Measurements from ENCODE around the gene COQ2.
A peak's percentile ranks its signal among the peaks of the same experiment; 100 is the strongest.
"Not testable (repeated sequence)": the region's sequence is repeated elsewhere in the genome, so short reads cannot be mapped to it uniquely, and the experiment has no call there.

Gene COQ2

DNA sequence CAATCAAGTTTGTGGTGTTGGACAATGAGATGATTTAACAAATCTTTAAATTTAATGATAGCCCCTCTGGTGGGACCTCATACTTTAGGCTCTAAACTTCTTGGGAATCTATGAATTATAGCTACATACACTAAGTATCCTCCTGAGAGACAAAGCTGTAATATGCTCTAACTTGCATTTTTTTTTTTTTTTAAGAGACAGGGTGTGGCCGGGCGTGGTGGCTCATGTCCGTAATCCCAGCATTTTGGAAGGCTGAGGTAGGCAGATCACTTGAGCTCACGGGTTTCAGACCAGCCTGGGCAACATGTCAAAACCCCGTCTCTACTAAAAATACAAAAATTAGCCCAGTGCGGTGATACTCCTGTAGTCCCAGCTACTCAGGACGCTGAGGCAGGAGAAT lies 23.3 kb upstream of the COQ2 start:
- H3K36me3 Mint-ChIP-seq (ENCODE audit: low read depth): peaks cover 7% of the 10 kb centered on the region
- H3K4me1 Mint-ChIP-seq (ENCODE audit: low read depth): no peaks in the 10 kb centered on the region
- no peak overlapping the region for H3K27ac Mint-ChIP-seq
- intact Hi-C loops (cut with micrococcal nuclease): no loop called here
- no peaks in the 10 kb centered on the region for H3K9me3 Mint-ChIP-seq
- H3K27me3 Mint-ChIP-seq: no peaks in the 10 kb centered on the region
- no peak overlapping the region for H3K4me3 Mint-ChIP-seq

DNA sequence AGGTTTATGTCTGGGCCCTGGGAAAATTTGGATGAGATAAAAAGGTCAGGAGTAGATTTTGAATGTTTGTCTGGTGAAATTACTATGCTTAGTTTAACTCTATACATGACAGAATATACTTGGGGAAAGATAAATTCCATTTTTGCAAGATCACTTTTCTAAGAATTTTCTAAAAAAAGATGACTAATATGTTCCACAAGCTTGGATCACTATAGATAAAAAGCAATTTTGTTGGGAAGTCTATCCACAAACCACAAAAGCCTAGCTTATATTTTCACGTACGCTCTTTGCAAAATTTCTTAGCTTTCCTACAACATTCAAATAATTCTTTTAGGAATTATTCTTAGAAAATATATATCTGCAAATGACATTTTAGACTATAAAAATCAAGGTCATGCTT lies 20.6 kb upstream of the COQ2 start:
- peaks cover 7% of the 10 kb centered on the region for H3K36me3 Mint-ChIP-seq (ENCODE audit: low read depth)
- H3K27ac Mint-ChIP-seq: no peak overlapping the region
- H3K4me3 Mint-ChIP-seq: no peak overlapping the region
- H3K4me1 Mint-ChIP-seq (ENCODE audit: low read depth): no peaks in the 10 kb centered on the region
- H3K9me3 Mint-ChIP-seq: no peaks in the 10 kb centered on the region
- intact Hi-C loops (cut with micrococcal nuclease): no loop called here
- H3K27me3 Mint-ChIP-seq: no peaks in the 10 kb centered on the region

DNA sequence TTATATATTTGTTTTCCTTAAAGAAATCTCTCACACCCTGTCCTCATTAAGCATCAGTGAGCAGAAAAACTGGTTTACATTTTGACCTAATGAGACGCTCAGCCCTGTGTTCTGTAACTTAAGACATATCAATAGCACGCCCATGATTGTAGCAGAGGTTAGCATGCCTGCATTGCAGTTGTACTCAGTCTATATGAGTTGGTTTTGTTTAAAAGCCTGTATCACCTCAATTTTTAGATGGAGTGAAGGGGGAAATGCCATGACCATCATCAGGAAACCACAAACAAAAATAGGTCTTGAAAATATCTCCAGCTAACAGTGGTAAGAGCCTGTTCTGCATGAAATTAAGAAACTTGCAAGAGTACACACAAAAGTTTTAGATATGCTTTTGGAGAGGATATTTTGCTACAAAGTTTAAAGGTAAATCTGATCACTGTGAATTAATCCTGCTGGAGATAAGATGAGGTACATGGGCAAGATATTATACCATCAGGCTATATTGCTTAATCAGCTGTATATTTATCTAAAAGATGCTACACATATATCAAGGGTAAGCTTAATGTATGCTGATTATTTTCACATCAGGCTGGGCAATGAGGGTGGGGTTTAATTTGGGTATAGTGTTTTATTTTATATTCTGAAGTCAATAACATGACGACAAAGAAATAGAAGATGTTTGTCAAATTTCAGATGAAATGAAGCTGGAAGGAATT lies 13.1 kb upstream of the COQ2 start:
- Mint-ChIP-seq H3K27ac (no peak overlapping the region), H3K4me1 (ENCODE audit: low read depth) (peaks cover 7% of the 10 kb centered on the region), H3K4me3 (no peak overlapping the region), H3K36me3 (ENCODE audit: low read depth) (no peaks in the 10 kb centered on the region), H3K9me3 (no peaks in the 10 kb centered on the region), H3K27me3 (no peaks in the 10 kb centered on the region)
- intact Hi-C loops (cut with micrococcal nuclease): no loop called here

DNA sequence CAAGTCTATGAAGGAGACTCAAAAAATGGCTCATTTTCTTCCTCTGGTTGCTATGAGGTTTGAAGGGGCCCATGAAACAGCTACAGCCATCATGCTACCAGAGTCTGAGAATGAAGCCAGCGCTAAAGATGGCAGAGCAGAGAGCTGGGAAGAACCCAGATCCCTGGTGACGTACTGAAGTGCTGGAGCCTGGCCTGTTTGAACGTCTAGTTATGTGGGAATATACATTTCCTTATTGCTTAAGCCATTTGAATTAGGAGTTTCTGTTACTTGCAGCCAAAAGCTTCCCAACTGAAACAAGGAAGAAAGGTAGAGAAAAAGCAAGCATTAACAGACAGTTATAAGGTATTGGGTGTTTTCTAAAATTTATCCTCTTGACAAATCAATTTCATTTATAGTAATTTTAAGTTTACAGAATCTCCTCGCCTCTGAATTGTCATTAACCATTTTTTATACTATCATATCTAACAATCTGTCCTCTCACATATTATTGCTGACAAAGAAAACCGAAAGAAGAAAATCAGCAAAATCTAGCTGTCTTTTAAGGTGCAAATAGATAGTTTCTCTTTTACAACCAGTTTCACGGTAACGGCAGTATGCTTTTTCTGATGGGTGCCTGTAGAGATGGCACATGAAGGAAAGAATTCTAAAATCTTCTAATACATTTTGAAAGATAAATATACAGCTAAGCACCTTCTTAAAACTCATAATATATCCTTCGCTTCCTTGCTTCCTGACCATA lies 8.9 kb upstream of the COQ2 start:
- no peaks in the 10 kb centered on the region for H3K27me3 Mint-ChIP-seq
- H3K27ac Mint-ChIP-seq: no peak overlapping the region
- peaks cover 14% of the 10 kb centered on the region for H3K4me1 Mint-ChIP-seq (ENCODE audit: low read depth)
- H3K9me3 Mint-ChIP-seq: peaks cover 10% of the 10 kb centered on the region
- intact Hi-C loops (cut with micrococcal nuclease): no loop called here
- H3K36me3 Mint-ChIP-seq (ENCODE audit: low read depth): no peaks in the 10 kb centered on the region
- H3K4me3 Mint-ChIP-seq: no peak overlapping the region

DNA sequence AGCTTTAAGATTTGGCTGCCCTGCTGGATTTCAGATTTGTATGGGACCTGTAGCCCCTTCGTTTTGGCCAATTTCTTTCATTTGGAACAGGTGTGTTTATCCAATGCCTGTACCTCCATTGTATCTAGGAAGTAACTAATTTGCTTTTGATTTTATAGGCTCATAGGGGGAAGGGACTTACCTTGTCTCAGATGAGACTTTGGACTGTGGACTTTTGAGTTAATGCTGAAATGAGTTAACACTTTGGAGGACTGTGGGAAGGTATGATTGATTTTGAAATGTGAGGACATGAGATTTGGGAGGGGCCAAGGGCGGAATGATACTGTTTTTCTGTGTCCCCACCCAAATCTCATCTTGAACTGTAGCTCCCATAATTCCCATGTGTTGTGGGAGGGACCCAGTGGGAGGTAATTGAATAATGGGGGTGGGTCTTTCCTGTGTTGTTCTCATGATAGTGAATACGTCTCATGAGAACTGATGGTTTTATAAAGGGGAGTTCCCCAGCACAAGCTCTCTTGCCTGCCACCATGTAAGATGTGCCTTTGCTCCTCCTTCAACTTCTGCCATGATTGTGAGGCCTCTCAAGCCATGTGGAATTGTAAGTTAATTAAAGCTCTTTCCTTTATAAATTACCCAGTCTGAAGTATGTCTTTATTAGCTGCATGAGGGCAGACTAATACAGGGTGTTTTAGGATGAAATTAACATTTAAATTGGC lies 5.6 kb upstream of the COQ2 start:
- intact Hi-C loops (cut with micrococcal nuclease); H3K9me3 Mint-ChIP-seq; H3K36me3 Mint-ChIP-seq (ENCODE audit: low read depth); H3K4me3 Mint-ChIP-seq; H3K27me3 Mint-ChIP-seq; H3K27ac Mint-ChIP-seq: not testable (repeated sequence)
- H3K4me1 Mint-ChIP-seq (ENCODE audit: low read depth): peaks cover 14% of the 10 kb centered on the region

DNA sequence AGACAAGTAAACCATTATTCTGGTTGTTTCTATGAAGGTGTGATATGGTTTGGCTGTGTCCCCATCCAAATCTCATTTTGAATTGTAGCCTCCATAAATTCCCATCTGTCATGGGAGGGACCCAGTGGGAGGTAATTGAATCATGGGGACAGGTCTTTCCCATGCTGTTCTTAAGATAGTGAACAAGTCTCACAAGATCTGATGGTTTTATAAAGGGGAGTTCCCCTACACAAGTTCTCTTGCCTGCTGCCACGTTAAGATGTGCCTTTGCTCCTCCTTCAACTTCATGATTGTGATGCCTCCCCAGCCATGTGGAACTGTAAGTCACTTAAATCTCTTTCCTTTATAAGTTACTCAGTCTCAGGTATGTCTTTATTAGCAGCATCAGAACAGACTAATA lies 3.8 kb upstream of the COQ2 start:
- not testable (repeated sequence) for H3K27me3 Mint-ChIP-seq; H3K9me3 Mint-ChIP-seq; H3K27ac Mint-ChIP-seq; H3K4me3 Mint-ChIP-seq; H3K36me3 Mint-ChIP-seq (ENCODE audit: low read depth)
- intact Hi-C loops (cut with micrococcal nuclease): loop anchor here (10.0 kb wide), 1 partner anchor 166 kb away; the partner anchor contains the start of genes HELQ and MRPS18C
- H3K4me1 Mint-ChIP-seq (ENCODE audit: low read depth): peaks cover 30% of the 10 kb centered on the region

DNA sequence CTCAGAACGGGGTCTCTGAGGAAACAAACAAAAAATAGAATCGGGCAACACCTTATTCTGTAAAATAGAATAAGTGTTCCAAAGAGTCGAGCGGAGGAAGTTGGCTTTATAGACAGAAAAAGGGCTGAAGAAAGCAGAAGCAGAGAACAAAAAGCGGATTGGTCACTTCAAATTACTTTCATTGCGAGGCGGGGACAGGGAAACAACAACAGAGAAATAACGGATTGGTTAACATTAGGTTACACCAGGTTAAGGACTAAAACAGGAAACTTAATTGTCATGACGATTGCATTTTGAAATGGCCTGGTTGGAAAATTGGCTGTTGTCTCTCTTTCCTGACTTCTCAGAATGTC lies 433 bp upstream of the COQ2 start:
- H3K4me3 Mint-ChIP-seq: peak overlapping the region; percentile 92
- H3K36me3 Mint-ChIP-seq (ENCODE audit: low read depth): peaks cover 6% of the 10 kb centered on the region
- no peaks in the 10 kb centered on the region for H3K27me3 Mint-ChIP-seq
- peaks cover 4% of the 10 kb centered on the region for H3K9me3 Mint-ChIP-seq
- H3K4me1 Mint-ChIP-seq (ENCODE audit: low read depth): peaks cover 49% of the 10 kb centered on the region
- H3K27ac Mint-ChIP-seq: peak overlapping the region; percentile 99
- intact Hi-C loops (cut with micrococcal nuclease): loop anchor here (2.0 to 10.0 kb wide), 2 partner anchors 44 to 170 kb away; partner anchors contain the start of genes HELQ and MRPS18C

DNA sequence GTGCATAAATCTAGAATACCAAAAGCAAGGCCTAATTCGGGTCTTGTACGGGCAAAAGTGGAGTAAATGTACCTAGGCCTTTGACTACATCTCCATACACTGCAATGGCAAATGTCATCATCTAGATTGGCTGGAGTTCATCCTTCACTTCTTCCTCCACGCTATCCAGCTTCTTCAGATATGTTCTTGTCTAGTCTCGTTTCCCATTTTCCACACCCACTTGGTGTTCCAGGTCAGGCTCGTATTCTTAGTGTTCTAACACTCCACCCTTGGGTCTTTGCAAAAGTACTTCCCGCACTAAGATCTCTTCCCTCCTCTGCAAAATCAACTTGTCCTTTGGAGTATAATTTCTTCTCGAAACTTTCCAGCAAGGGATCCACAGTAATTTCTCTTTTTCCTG lies 1.4 kb downstream of the COQ2 start:
- no peaks in the 10 kb centered on the region for H3K27me3 Mint-ChIP-seq
- no peak overlapping the region for H3K4me3 Mint-ChIP-seq
- H3K27ac Mint-ChIP-seq: peak overlapping the region; percentile 99
- intact Hi-C loops (cut with micrococcal nuclease): loop anchor here (2.0 to 10.0 kb wide), 3 partner anchors 52 to 381 kb away; partner anchors contain the start of genes HELQ, HPSE, MRPS18C and THAP9
- no peaks in the 10 kb centered on the region for H3K9me3 Mint-ChIP-seq
- H3K36me3 Mint-ChIP-seq (ENCODE audit: low read depth): peaks cover 16% of the 10 kb centered on the region
- peaks cover 40% of the 10 kb centered on the region for H3K4me1 Mint-ChIP-seq (ENCODE audit: low read depth)

DNA sequence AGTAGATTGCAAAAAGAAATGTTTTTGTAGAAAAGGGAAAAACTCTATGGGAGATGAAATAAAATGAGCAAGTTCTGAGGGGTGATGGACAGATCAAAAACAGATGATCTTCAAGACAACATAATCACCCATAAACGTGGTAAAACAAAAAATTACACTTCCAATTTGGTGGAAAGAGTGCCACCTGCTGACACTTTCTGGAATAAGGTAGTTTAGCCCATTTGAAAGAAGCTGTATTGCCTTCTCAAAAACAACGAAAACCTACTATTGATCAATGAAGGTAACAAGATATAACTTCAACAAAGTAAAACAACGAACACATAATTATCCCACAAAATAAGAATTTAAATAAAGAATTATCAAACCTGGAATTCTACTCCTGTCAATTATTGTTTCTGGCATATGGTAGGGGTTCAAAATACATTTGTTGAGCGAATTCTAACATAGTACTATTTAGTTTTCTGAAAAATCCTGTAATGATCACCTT lies 2.5 kb downstream of the COQ2 start:
- Mint-ChIP-seq H3K36me3 (ENCODE audit: low read depth) (peaks cover 21% of the 10 kb centered on the region), H3K27ac (no peak overlapping the region), H3K9me3 (no peaks in the 10 kb centered on the region), H3K4me1 (ENCODE audit: low read depth) (peaks cover 44% of the 10 kb centered on the region), H3K4me3 (no peak overlapping the region), H3K27me3 (no peaks in the 10 kb centered on the region)
- intact Hi-C loops (cut with micrococcal nuclease): loop anchor here (2.0 to 10.0 kb wide), 3 partner anchors 53 to 380 kb away; partner anchors contain the start of genes HELQ, HPSE, MRPS18C and THAP9

DNA sequence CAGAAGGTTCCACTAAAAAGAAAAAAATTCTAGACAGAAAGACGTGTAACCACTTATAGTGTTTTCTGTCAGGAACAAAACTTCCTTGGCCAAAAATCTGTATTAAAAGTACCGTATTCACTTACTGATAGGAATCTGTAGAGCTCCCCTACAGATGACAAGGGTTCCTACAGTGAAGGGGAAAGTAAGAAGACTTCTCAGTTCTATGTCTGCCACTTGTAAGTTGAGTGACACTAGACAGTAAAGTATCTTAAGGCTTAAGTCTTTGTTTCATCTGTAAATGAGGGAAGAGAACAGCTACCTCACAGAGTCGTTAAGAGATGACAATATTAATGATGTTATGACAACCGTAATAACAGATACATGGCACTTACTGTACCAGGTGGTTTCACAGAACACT lies 3.3 kb downstream of the COQ2 start:
- no peaks in the 10 kb centered on the region for H3K9me3 Mint-ChIP-seq
- intact Hi-C loops (cut with micrococcal nuclease): loop anchor here (5.0 to 10.0 kb wide), 2 partner anchors 173 to 379 kb away; partner anchors contain the start of genes HELQ, MRPS18C and THAP9
- H3K36me3 Mint-ChIP-seq (ENCODE audit: low read depth): peaks cover 24% of the 10 kb centered on the region
- H3K27me3 Mint-ChIP-seq: no peaks in the 10 kb centered on the region
- no peak overlapping the region for H3K4me3 Mint-ChIP-seq
- peaks cover 49% of the 10 kb centered on the region for H3K4me1 Mint-ChIP-seq (ENCODE audit: low read depth)
- no peak overlapping the region for H3K27ac Mint-ChIP-seq

DNA sequence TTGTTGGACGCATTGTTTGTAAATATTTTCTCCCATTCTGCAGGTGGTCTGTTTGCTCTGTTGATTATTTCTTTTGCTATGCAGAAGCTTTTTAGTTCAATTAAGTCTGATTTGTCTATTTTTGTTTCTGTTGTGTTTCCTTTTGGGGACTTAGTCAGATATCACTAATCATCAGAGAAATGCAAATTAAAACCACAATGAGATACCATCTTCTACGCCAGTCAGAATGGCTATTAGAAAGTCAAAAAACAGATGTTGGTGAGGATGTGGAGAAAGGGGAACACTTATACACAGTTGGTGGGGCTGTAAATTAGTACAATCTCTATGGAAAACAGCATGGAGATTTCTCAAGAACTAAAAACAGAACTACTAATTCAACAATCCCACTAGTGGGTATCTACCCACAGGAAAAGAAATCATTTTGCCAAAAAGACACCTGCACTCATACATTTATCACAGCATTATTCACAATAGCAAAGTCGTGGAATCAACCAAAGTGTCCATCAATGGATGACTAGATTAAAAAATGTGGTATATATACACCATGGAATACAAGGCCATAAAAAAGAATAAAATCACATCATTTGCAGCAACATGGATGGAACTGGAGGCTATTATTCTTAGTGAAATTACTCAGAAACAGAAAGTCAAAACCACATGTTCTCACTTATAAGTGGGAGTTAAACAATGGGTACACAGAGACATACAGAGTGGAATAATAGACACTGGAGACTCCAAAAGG lies 8.1 kb downstream of the COQ2 start:
- Mint-ChIP-seq H3K4me1 (ENCODE audit: low read depth) (peaks cover 28% of the 10 kb centered on the region), H3K27me3 (no peaks in the 10 kb centered on the region), H3K9me3 (no peaks in the 10 kb centered on the region), H3K27ac (no peak overlapping the region), H3K4me3 (no peak overlapping the region), H3K36me3 (ENCODE audit: low read depth) (peaks cover 28% of the 10 kb centered on the region)
- intact Hi-C loops (cut with micrococcal nuclease): no loop called here

DNA sequence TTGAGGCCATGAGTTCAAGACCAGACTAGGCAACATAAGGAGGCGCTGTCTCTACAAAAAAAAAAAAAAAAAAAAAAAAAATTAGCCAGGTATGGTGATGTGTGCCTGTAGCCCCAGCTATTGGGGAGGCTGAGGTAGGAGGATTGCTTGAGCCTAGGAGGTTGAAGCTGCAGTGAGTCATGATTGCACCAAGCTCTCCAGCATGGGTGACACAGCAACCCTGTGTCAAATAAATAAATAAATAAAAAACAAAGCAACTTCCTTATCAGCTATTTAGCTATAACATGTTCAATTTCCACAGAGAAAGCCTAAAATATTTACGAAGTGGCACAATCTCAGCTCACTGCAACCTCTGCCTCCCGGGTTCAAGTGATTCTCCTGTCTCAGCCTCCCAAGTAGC lies 10.7 kb downstream of the COQ2 start:
- H3K27me3 Mint-ChIP-seq; H3K9me3 Mint-ChIP-seq; H3K27ac Mint-ChIP-seq; H3K4me3 Mint-ChIP-seq; intact Hi-C loops (cut with micrococcal nuclease): not testable (repeated sequence)
- peaks cover 42% of the 10 kb centered on the region for H3K36me3 Mint-ChIP-seq (ENCODE audit: low read depth)
- H3K4me1 Mint-ChIP-seq (ENCODE audit: low read depth): peaks cover 22% of the 10 kb centered on the region

DNA sequence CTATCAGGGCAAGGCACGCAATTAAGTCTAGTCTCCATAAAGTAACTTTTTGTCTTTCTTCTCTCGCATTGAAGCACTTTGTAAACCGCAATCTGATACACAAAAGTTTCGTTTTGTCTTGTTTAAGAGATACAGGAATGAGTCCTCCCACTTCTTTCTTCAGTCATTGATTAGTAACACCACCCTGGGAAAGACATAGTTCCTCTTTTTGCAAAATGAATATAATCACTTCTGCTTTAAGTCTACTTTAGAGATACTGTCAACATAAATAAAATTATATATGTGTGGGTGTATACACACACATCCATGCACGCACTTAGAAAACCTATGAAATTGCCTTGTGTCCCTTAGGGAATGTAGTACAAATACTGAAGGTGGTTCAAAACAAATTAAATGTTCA lies 11.7 kb downstream of the COQ2 start:
- Mint-ChIP-seq H3K27ac (no peak overlapping the region), H3K4me1 (ENCODE audit: low read depth) (peaks cover 26% of the 10 kb centered on the region), H3K9me3 (no peaks in the 10 kb centered on the region), H3K27me3 (no peaks in the 10 kb centered on the region), H3K36me3 (ENCODE audit: low read depth) (peaks cover 43% of the 10 kb centered on the region), H3K4me3 (no peak overlapping the region)
- intact Hi-C loops (cut with micrococcal nuclease): no loop called here

Measured in dendritic cell treated with granulocyte-macrophage colony-stimulating factor and Interleukin-4, amounts not matched to agents 40 ng/mL and 50 ng/mL, for 4 days (primary cell).